Measurements from ENCODE around the gene MTCP1. TPM values are rescaled to one million over a fixed set of nuclear protein-coding genes. Genes with fewer than 3 reads are reported as not detected.

The MTCP1 gene
- total RNA-seq, 2 donors from 2014 or later, result 12.2 to 18.0 TPM

Other genes with a start within 250 kb of the MTCP1 start
- gene SMIM9, start 236.5 kb downstream of the MTCP1 start, total RNA-seq, result not detected
- 10 to 100 TPM; 18.0 to 19.0 TPM for gene F8A1, start 184.8 kb downstream of the MTCP1 start, total RNA-seq
- 1 to 10 TPM; 2.2 to 5.6 TPM for gene F8, start 48.4 kb downstream of the MTCP1 start, total RNA-seq
- 10 to 100 TPM; 40.7 to 53.0 TPM for gene FUNDC2, start 44.3 kb downstream of the MTCP1 start, total RNA-seq
- 1 to 10 TPM; 4.3 to 6.9 TPM for gene CMC4, start within 50 bp of the MTCP1 start, total RNA-seq
- gene BRCC3, start 372 bp upstream of the MTCP1 start, total RNA-seq, result 10 to 100 TPM; 11.1 to 12.4 TPM
- 10 to 100 TPM; 18.9 to 21.0 TPM for gene VBP1, start 145.3 kb upstream of the MTCP1 start, total RNA-seq
- 1 to 10 TPM; 6.5 to 7.1 TPM for gene RAB39B, start 193.4 kb upstream of the MTCP1 start, total RNA-seq

Measured in T-helper 17 cell (primary cell).